Stimulated activated CD8-positive, alpha-beta memory T cell treated with anti-CD3 and anti-CD28 coated beads, Interleukin-7, amount 100 ng/mL, for 1 hour (primary cell): ENCODE results near the gene PSG1.
"Not testable (repeated sequence)": the region's sequence is repeated elsewhere in the genome, so short reads cannot be mapped to it uniquely, and the experiment has no call there.

ENCODE experiments used
- DNase-seq, 2 donors: peaks; one replicate each; pipeline ENCODE4 v3.0.0-alpha.2; 2020; ENCODE audit warnings: low read depth in 2 of 2

The PSG1 gene

DNA sequence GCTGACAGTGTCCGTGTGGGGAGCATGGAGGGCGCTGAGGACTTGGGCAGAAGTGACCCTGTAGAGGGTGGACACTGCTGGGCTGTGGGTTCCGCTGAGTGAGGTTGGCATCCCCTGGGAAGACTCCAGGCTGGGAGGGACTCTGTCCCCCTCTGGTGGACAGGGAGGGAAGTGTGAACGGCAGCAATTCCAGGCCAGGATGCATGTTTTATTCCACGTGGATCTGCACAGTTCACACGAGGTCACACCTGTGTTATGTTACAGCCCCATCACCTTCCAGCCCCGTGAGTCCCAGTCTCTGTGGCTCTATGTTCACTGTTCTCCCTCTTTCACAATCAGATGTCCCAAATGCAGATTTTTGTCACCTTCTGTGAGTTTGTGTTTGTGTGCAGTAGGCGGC, 1.8 kb upstream of the PSG1 start:
- not testable (repeated sequence) for DNase-seq

GRCh38 chr19:42880621-42881020, 1.1 kb upstream of the PSG1 start:
- DNase-seq, result not testable (repeated sequence)

GRCh38 chr19:42876596-42876995, 2.9 kb downstream of the PSG1 start:
- DNase-seq, result not testable (repeated sequence)

GRCh38 chr19:42875881-42876280, 3.6 kb downstream of the PSG1 start:
- DNase-seq, result not testable (repeated sequence)

DNA sequence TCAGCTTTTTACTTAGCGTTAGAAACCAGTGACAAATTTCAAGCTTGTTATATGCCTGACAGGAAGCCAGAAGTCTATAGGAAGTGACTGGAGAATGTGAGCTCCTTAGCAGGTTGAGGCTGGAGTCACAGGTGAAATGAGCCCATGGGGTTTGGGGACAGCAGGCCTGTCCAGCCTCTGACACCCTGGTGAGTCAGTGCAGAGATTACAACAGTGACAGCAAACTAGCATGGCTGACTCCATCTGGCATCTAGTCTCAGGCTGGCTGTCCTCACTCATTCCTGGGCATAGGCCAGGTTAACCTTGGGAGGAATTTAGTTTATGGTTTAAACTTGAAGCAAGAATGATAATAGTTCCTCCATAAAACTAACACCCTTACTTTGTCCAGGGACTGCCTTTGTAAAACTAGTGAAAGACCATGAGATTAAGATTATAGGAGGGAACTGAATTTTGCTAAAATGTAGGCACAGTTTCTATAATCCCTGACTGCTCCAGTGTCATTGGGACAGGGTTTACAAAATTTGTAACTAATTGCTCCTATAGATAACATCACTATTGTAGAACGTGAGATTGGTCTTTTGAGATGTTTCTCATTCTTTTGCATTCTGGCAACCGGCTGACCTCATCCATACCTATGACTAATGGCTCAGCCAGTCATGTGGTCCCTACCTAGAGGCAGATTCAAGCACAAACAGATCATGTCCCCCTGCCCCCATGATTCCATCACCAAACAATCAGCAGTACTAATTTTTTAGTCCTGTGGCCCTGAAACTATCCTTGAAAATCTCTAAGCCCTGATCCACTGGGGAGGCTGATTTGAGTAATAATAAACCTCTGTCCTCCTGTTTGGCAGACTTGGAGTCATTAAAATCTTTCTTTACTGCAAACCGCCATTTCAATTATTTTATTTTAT, 4.4 kb downstream of the PSG1 start:
- DNase-seq, result not testable (repeated sequence)

DNA sequence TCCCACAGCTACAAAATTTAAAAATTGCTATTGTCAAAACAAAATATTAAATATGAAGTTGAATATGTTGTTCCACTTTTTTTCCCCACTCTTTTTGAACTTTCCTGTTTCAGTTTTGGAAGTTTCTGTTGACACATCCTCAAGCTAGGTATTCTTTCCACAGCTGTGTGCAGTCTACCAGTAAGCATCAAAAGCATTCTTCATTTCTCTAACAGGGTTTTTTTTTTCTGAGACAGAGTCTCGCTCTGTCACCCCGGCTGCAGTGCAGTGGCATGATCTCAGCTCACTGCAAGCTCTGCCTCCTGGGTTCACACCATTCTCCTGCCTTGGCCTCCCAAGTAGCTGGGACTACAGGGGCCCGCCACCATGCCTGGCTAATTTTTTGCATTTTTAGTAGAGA, 5.4 kb downstream of the PSG1 start:
- not testable (repeated sequence) for DNase-seq

DNA sequence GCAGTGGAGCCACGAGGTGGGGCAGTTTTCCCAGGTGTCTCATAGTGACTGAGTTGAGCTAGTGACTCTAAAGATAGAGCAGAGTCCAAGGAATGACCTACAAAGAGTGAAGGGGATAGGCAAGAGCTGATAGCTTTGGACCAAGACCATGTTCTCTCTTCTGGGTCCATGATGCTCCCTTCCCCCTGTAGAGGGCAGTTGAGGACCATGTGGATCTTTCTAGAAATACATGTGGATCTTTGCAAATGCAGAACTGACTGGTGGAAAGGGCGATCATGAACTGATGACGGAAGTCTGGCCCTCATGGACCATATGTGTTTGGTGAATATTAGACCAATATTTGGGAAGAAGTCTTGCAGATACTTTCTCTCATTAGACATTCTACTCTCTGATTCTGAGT, 6.9 kb downstream of the PSG1 start:
- no peak for DNase-seq

DNA sequence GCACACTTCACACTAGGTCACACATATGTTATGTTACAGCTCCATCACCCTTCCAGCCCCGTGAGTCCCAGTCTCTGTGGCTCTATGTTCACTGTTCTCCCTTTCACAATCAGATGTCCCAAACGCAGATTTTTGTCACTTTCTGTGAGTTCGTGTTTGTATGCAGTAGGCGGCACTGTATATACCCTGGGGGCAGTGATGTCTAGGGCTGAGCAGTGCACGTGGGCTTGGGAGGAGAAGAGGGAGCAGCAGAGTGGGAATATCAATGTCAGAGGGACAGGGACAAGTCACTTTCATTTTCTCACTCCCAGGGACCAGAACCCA, 22.0 kb downstream of the PSG1 start:
- DNase-seq, result no peak

GRCh38 chr19:42856866-42857543, 22.5 kb downstream of the PSG1 start:
- DNase-seq, result not testable (repeated sequence)

DNA sequence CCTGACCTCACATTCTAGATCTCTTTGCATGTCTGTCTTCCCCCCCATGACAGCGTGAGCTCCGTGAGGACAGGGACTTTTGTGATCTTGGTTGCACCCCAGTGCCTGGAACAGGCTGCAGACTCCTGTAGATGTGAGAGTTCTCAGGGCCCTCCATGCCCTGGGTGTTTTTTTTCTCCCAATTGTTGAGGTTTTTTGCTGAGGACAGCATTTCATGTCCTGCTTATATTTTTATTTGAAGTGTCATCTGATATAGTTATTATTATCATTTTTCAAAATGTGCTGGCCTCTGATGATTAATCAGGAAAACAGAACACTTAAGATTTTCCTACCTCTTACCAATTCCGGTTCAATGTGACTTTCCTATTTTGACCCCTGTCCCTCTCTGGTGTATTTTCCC, 24.8 kb downstream of the PSG1 start:
- not testable (repeated sequence) for DNase-seq

GRCh38 chr19:42853231-42853630, 26.3 kb downstream of the PSG1 start:
- not testable (repeated sequence) for DNase-seq

- not testable (repeated sequence) for DNase-seq
These were observed 26.7 kb downstream of the PSG1 start for GRCh38 chr19:42852821-42853220.

- not testable (repeated sequence) for DNase-seq
These were observed 27.7 kb downstream of the PSG1 start for GRCh38 chr19:42851718-42852280.

GRCh38 chr19:42850981-42851717, 28.4 kb downstream of the PSG1 start:
- DNase-seq, result no peak

DNA sequence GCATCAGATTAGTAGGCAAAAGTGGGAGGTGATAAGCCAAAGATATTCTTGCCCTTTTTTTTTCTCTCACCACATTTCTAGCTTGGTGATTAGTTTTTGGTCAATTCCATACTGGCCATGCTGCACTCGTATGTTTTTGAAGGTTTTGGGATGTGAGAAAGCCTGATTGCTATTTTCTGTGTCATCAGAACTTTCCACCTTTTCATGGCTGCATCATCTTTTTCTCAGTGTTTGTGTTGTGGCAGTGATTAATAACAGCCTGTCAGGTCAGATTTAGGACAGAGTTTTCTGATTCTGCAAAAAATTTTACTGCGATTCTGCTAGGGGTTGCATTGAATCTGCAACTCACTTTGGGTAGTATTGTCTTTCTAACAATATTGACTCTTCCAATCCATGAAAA, 32.9 kb downstream of the PSG1 start:
- DNase-seq, result no peak

DNA sequence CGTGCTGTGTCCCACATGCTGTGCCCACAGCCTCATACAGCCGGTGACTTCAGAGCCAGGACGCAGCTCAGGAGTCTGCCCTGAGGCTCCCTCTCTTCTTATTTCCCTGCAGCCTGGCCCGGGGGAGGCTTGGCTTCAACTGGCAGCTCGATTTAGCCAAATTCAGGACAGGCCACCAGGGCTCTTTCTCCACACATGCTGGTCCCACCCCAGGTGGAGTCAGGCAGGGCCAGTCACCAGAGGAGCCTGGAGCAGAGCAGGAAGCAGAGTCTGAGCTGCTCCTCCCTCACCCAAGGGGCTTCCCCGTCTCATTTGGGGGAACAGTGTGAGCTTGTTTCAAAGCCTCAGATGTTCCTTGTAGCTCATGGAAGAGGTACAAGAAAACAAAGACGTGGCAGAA, 35.9 kb downstream of the PSG1 start:
- DNase-seq, result not testable (repeated sequence)

DNA sequence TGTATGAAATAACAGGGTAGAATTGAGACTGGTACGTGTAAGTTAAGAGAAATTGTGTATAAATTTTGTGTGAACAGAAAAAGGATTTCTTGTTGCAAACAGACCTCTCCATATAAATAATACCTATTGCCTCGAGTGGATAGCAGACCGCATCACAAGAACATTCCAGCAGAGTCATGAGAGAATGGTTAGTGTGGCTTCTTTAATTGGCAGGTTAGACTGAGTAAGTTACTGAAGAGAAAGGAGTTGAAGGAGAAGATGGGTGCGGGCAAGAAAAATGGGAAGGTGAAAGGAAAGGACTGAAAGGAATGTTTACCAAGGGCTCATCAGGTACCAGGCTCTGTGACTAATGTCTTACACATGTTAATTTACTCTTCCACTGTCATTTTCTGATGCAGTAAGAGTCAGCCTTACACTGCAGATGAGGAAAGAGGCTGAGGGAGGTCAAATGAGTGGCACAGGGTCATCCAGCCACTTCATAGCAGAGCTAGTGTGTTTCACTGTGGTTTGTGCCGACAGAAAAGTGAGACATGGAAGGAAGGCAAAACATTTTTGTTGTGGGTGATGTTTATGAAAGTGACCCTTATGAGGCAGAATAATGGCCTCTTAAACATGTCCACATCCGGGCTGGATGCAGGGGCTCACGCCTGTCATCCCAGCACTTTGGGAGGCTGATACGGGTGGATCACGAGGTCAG, 46.6 kb downstream of the PSG1 start:
- not testable (repeated sequence) for DNase-seq

DNA sequence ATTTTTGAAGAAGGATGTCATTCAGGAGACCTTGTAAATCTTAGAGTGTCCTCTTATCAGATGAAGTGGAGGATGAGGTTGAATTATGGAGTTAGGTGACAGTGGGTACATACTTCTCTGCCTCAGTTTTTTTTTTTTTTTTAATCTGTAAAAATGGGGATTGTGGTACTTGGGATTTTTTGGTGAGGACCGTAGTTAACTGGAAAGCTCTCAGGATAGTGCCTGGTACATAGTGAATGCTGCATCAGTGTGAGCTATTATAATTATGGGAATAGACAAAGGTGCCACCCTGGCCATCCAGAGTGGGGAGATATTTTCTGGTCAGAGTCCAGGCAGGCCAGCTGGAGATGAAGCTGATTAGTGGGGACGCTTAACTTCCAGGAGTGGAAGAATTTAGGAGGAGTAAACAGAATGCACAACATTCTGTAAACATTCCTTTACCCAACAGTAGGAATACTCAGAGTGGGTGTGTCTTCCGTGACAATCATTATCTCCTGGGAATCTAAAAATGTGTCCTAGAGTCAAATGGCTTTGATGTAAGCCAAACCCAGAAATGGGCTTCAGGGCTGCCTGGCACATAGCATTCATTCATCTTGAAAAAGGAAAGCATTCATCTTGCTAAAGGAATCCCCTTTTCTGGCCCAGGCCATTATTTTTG, 47.4 kb downstream of the PSG1 start:
- not testable (repeated sequence) for DNase-seq

DNA sequence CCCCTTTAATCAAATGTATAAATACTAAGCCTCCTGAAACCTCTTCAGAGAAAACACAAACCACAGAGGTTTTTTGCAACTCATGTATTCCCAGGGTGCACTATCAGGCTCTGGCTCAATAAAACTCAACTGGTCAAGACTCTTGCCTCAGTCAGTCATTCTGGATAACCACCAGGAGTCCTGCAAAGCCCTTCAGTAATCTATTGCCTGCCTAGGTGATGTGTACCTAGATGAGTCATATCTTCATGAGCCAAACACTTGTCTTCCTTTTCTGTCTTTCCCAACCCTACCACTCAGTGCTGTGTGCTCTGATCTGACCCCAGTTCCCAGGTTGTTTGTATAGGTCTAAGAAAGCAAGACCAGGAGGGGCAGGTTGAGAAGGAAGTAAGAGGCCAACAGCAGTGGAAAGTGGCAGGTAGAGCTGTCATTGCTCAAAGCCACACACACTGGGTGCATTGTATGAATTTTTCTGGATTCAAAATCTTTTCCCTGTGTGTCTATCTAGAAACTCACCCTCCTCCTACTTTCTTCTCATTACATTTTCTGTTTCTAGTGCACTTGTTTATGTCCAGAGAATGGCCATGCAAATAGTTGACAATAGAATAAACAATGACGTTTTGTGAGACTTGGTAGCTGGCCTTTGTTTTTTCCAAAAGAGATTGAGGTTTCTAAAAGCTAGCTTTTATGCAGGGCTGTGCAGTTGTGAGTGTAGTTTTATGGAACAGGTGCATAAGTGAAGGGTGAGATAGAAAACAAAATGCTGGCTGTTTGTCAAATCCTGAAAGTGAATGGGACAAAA, 48.1 kb downstream of the PSG1 start:
- DNase-seq, result no peak
